Smooth muscle cell (in vitro differentiated cells): ENCODE measurements around the gene FAM118A. TPM values are rescaled to one million over a fixed set of nuclear protein-coding genes. Genes with fewer than 3 reads are reported as not detected.
"Not testable (repeated sequence)": the region's sequence is repeated elsewhere in the genome, so short reads cannot be mapped to it uniquely, and the experiment has no call there.

Source experiments
- DNase-seq: peaks from one replicate; lab custom pipeline; 2025; ENCODE audit not compliant: unreplicated experiment; lab: John Stamatoyannopoulos, UW
- H2AFZ ChIP-seq: fragments of 200-600 bp; sonication (generic); 2 replicates; pipeline ENCODE4 v1.6.0; 2016; ENCODE audit warnings: antibody characterized with exemption, low read depth, mild to moderate bottlenecking
- H3F3A ChIP-seq: fragments of 200-600 bp; sonication (generic); 2 replicates; pipeline ENCODE4 v1.6.0; 2017; ENCODE audit warnings: antibody characterized with exemption, low read depth
- H3K27ac ChIP-seq: fragments of 200-600 bp; sonication (generic); 2 replicates; pipeline ENCODE4 v1.5.1; 2016; ENCODE audit warnings: low read depth, mild to moderate bottlenecking
- H3K27me3 ChIP-seq: fragments of 200-600 bp; sonication (generic); 2 replicates; pipeline ENCODE4 v1.6.1; 2016; ENCODE audit warnings: low read depth, mild to moderate bottlenecking
- H3K36me3 ChIP-seq: fragments of 200-600 bp; sonication (generic); 2 replicates; pipeline ENCODE4 v1.5.1; 2016; ENCODE audit warnings: low read depth
- H3K4me1 ChIP-seq: fragments of 200-600 bp; sonication (generic); 2 replicates; pipeline ENCODE4 v1.5.1; 2016; ENCODE audit warnings: low read depth
- H3K4me2 ChIP-seq: fragments of 200-600 bp; sonication (generic); 2 replicates; pipeline ENCODE4 v1.6.0; 2016; ENCODE audit warnings: mild to moderate bottlenecking
- H3K4me3 ChIP-seq: fragments of 200-600 bp; sonication (generic); 2 replicates; pipeline ENCODE4 v1.5.1; 2016; ENCODE audit warnings: mild to moderate bottlenecking
- H3K79me2 ChIP-seq: fragments of 200-600 bp; sonication (generic); 2 replicates; pipeline ENCODE4 v1.6.0; 2016; ENCODE audit warnings: low read depth, mild to moderate bottlenecking
- H3K9ac ChIP-seq: fragments of 200-600 bp; sonication (generic); 2 replicates; pipeline ENCODE4 v1.6.0; 2016; ENCODE audit warnings: low read depth
- H3K9me3 ChIP-seq: fragments of 200-600 bp; sonication (generic); replicated peaks from 2 replicates; pipeline ENCODE4 v1.5.1; 2016; ENCODE audit warnings: low read depth
- H4K20me1 ChIP-seq: fragments of 200-600 bp; sonication (generic); 2 replicates; pipeline ENCODE4 v1.6.0; 2016; ENCODE audit warnings: low read depth
- CTCF ChIP-seq: fragments of 200-600 bp; sonication (generic); IDR thresholded peaks from 2 replicates; pipeline ENCODE4 v1.5.1; 2017; ENCODE audit warnings: borderline replicate concordance, mild to moderate bottlenecking, antibody characterized with exemption; ENCODE audit not compliant: insufficient read depth, poor library complexity, severe bottlenecking
- WGBS: methylation state at CpG from one replicate; pipeline ENCODE4 v1.1.7; 2016; ENCODE audit warnings: low lambda C conversion rate; 5-methylcytosine and 5-hydroxymethylcytosine counted together
- polyA plus RNA-seq: library from polyadenylated mRNA; unstranded; fragments of >200 nt; fragmentation: Nextera tagmentation; extraction: Ambion mirVana; gene quantifications from 2 replicates; pipeline ENCODE4 v1.2.1, GENCODE V29; 2016
- total RNA-seq: library from RNA; depleted of rRNA; stranded (reverse); fragments of >200 nt; gene quantifications from 2 replicates; pipeline ENCODE4 v1.2.3, GENCODE V29; 2014

The FAM118A gene
- total and polyA plus RNA-seq, 2 experiments from 2014 or later, result 36.6 to 60.3 TPM

GRCh38 chr22:45291931-45292290 is 17.8 kb upstream of the FAM118A start:
- H3F3A ChIP-seq, result no peaks in the 10 kb centered on the region
- DNase-seq, result no peak
- no peak overlapping the region for H2AFZ ChIP-seq
- H3K79me2 ChIP-seq, result no peaks in the 10 kb centered on the region
- H3K27me3 ChIP-seq, result no peaks in the 10 kb centered on the region
- TF ChIP-seq CTCF, result no peak
- no peak overlapping the region for H3K4me2 ChIP-seq
- H4K20me1 ChIP-seq, result no peaks in the 10 kb centered on the region
- no peaks in the 10 kb centered on the region for H3K4me1 ChIP-seq
- WGBS, result 83% methylated on average over 9 of the region's 9 CpGs
- H3K36me3 ChIP-seq, result no peaks in the 10 kb centered on the region
- no peak overlapping the region for H3K27ac ChIP-seq
- no peaks in the 10 kb centered on the region for H3K9me3 ChIP-seq
- no peak overlapping the region for H3K9ac ChIP-seq
- no peak overlapping the region for H3K4me3 ChIP-seq

GRCh38 chr22:45292731-45293442 is 16.8 kb upstream of the FAM118A start:
- Histone ChIP-seq H3K9me3 (no peaks in the 10 kb centered on the region), H3K27me3 (no peaks in the 10 kb centered on the region), H2AFZ (no peak overlapping the region), H4K20me1 (no peaks in the 10 kb centered on the region), H3K27ac (no peak overlapping the region), H3K4me2 (no peak overlapping the region), H3K79me2 (no peaks in the 10 kb centered on the region), H3K36me3 (no peaks in the 10 kb centered on the region), H3K9ac (no peak overlapping the region), H3F3A (no peaks in the 10 kb centered on the region), H3K4me3 (no peak overlapping the region), H3K4me1 (no peaks in the 10 kb centered on the region)
- no peak for DNase-seq
- WGBS, result 93% methylated on average over 23 of the region's 23 CpGs
- TF ChIP-seq CTCF, result no peak

DNA sequence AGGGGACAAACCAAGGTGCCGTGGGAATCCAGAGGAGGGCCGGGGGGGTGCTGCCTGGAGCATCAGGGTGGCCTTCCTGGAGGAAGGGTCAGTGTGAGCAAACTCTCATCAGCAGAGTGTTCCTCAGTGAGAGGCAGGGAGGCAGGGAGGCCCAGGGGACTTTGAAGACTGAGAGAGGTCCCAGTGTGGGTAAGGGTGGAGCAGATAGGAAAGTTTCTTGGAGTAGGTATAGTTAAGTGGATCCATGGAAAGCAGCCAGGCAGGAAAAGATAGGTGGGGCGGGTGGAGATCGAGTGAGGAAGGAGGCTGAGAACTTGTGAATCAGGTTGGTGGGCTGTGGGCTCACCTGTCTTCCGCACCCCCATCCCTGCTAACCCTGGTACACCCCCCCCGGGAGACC is 15.7 kb upstream of the FAM118A start:
- WGBS, result 90% methylated on average over 6 of the region's 6 CpGs
- Histone ChIP-seq H3K4me2 (no peak overlapping the region), H3K4me3 (no peak overlapping the region), H2AFZ (no peak overlapping the region), H3K4me1 (no peaks in the 10 kb centered on the region), H3K27me3 (no peaks in the 10 kb centered on the region), H3K79me2 (no peaks in the 10 kb centered on the region), H3F3A (no peaks in the 10 kb centered on the region), H3K9ac (no peak overlapping the region), H3K36me3 (no peaks in the 10 kb centered on the region), H4K20me1 (no peaks in the 10 kb centered on the region), H3K9me3 (no peaks in the 10 kb centered on the region), H3K27ac (no peak overlapping the region)
- DNase-seq, result no peak
- no peak for TF ChIP-seq CTCF

GRCh38 chr22:45295004-45295403 is 14.7 kb upstream of the FAM118A start:
- WGBS, result 93% methylated on average over 6 of the region's 6 CpGs
- DNase-seq, result not testable (repeated sequence)

More at GRCh38 chr22:45295004-45295403, 14.7 kb upstream of the FAM118A start:
- not testable (repeated sequence) for H3K27ac ChIP-seq, H3K27me3 ChIP-seq, H4K20me1 ChIP-seq, H3K36me3 ChIP-seq, H3K4me2 ChIP-seq, H3K4me3 ChIP-seq, H2AFZ ChIP-seq, H3K9me3 ChIP-seq, H3K79me2 ChIP-seq, H3K4me1 ChIP-seq, H3K9ac ChIP-seq, H3F3A ChIP-seq
